Endodermal cell (in vitro differentiated cells): ENCODE measurements around the gene EHD4. TPM values are rescaled to one million over a fixed set of nuclear protein-coding genes. Genes with fewer than 3 reads are reported as not detected.

Source experiments
- DNase-seq: peaks from one replicate; pipeline ENCODE4 v3.0.0-alpha.2; 2017
- H3K27ac ChIP-seq: 2 replicates; pipeline ENCODE4 v1.5.1; 2013; ENCODE audit warnings: mild to moderate bottlenecking, low read depth, low read length, moderate library complexity
- H3K27me3 ChIP-seq: 2 replicates; pipeline ENCODE4 v1.6.1; 2013; ENCODE audit warnings: mild to moderate bottlenecking, low read length, moderate library complexity; ENCODE audit not compliant: insufficient read depth, control insufficient read depth, poor library complexity, severe bottlenecking
- H3K36me3 ChIP-seq: 2 replicates; pipeline ENCODE4 v1.7.0; 2013; ENCODE audit warnings: mild to moderate bottlenecking, low read length, moderate library complexity; ENCODE audit not compliant: control insufficient read depth, insufficient read depth
- H3K4me1 ChIP-seq: one replicate; pipeline ENCODE4 v1.7.0; 2013; ENCODE audit warnings: low read length; ENCODE audit not compliant: control insufficient read depth, insufficient read depth
- H3K4me3 ChIP-seq: 2 replicates; pipeline ENCODE4 v1.5.1; 2013; ENCODE audit warnings: mild to moderate bottlenecking, low read length, moderate library complexity
- H3K9ac ChIP-seq: 2 replicates; pipeline ENCODE4 v1.6.1; 2013; ENCODE audit warnings: mild to moderate bottlenecking, low read length, moderate library complexity; ENCODE audit not compliant: poor library complexity, severe bottlenecking; ENCODE audit errors: extremely low read depth
- H3K9me3 ChIP-seq: 2 replicates; pipeline ENCODE4 v1.6.1; 2013; ENCODE audit warnings: mild to moderate bottlenecking, low read length, moderate library complexity; ENCODE audit not compliant: control insufficient read depth
- H3K27ac Mint-ChIP-seq: 2 replicates; pipeline ENCODE4 v1.8.0; 2020; ENCODE audit warnings: mixed read lengths
- H3K27me3 Mint-ChIP-seq: 2 replicates; pipeline ENCODE4 v1.8.0; 2021; ENCODE audit warnings: mild to moderate bottlenecking, mixed read lengths; ENCODE audit not compliant: insufficient read depth
- H3K36me3 Mint-ChIP-seq: 2 replicates; pipeline ENCODE4 v1.8.0; 2020; ENCODE audit warnings: low read depth, mixed read lengths
- H3K4me1 Mint-ChIP-seq: 2 replicates; pipeline ENCODE4 v1.8.0; 2020; ENCODE audit warnings: mixed read lengths
- H3K4me3 Mint-ChIP-seq: 2 replicates; pipeline ENCODE4 v1.8.0; 2020; ENCODE audit warnings: mild to moderate bottlenecking, moderate library complexity, mixed read lengths
- H3K9me3 Mint-ChIP-seq: 2 replicates; pipeline ENCODE4 v1.8.0; 2020; ENCODE audit warnings: mild to moderate bottlenecking, mixed read lengths
- WGBS, 2 experiments: methylation state at CpG; one replicate each; pipeline versions ENCODE4 v1.1.5 to v1.1.7; 2013; ENCODE audit warnings: missing lambda C conversion rate in 2 of 2, mixed read lengths in 1 of 2; ENCODE audit not compliant: insufficient coverage in 1 of 2, insufficient read length in 1 of 2; 5-methylcytosine and 5-hydroxymethylcytosine counted together
- total RNA-seq, 2 donors: library from RNA; stranded (reverse); fragmentation: NEBNext Ultra II Directional in 1 of 2; extraction: Animal tissue kit (Norgen Biotek cat#: 25700) in 1 of 2; gene quantifications; 2 replicates in 1 of 2; 3 replicates in 1 of 2; pipeline ENCODE4 v1.2.1, GENCODE V29; 2021
- TF ChIP-seq, protein P1 (sequence below): fragments of 200-600 bp; sonication (generic); conservative IDR thresholded peaks from 2 replicates; pipeline ENCODE4 v1.5.0; 2021; ENCODE audit warnings: antibody characterized with exemption, mild to moderate bottlenecking

EHD4 gene
- total RNA-seq, 2 donors from 2014 or later = 16.9 to 17.3 TPM

GRCh38 chr15:41887893-41888292 lies 84.5 kb downstream of the EHD4 start:
- DNase-seq = no peak
- Histone ChIP-seq H3K9me3 (no peaks in the 10 kb centered on the region), H3K9ac (no peak overlapping the region), H3K27me3 (peaks cover 7% of the 10 kb centered on the region), H3K36me3 (no peaks in the 10 kb centered on the region), H3K27ac (no peak overlapping the region), H3K4me1 (peaks cover 18% of the 10 kb centered on the region), H3K4me3 (no peak overlapping the region)
- H3K27me3 Mint-ChIP-seq = peaks cover 13% of the 10 kb centered on the region
- H3K36me3 Mint-ChIP-seq = no peaks in the 10 kb centered on the region
- H3K27ac Mint-ChIP-seq = no peak overlapping the region
- peaks cover 24% of the 10 kb centered on the region for H3K4me1 Mint-ChIP-seq
- 92 to 100% methylated on average over 7 to 9 of the region's 9 CpGs for WGBS, 2 experiments
- H3K4me3 Mint-ChIP-seq = no peak overlapping the region
- TF ChIP-seq, protein P1, sequence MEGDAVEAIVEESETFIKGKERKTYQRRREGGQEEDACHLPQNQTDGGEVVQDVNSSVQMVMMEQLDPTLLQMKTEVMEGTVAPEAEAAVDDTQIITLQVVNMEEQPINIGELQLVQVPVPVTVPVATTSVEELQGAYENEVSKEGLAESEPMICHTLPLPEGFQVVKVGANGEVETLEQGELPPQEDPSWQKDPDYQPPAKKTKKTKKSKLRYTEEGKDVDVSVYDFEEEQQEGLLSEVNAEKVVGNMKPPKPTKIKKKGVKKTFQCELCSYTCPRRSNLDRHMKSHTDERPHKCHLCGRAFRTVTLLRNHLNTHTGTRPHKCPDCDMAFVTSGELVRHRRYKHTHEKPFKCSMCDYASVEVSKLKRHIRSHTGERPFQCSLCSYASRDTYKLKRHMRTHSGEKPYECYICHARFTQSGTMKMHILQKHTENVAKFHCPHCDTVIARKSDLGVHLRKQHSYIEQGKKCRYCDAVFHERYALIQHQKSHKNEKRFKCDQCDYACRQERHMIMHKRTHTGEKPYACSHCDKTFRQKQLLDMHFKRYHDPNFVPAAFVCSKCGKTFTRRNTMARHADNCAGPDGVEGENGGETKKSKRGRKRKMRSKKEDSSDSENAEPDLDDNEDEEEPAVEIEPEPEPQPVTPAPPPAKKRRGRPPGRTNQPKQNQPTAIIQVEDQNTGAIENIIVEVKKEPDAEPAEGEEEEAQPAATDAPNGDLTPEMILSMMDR = no peak
- no peaks in the 10 kb centered on the region for H3K9me3 Mint-ChIP-seq

DNA sequence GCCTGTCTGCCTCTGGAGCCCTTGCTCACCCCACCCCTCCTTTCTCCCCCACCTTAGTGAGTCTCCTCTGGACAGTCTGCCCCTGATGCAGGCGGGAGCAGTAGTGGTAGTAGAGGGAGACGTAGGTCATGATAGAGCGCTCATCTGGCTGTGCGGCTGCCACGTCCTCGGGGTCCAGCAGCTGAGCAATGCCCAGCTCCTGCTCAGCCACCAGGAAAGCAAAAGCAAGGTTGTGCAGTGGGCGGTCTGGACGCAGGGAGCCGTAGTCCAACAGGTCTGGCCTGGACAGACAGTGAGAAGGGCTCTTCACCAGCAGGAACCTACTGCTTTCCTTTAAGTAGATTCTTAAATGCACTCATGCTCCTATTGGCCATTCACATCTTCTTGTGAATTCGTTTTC lies 85.2 kb downstream of the EHD4 start:
- no peak overlapping the region for H3K27ac Mint-ChIP-seq
- H3K4me3 ChIP-seq = no peak overlapping the region
- peaks cover 14% of the 10 kb centered on the region for H3K27me3 ChIP-seq
- 89 to 94% methylated on average over 4 to 10 of the region's 10 CpGs for WGBS, 2 experiments
- H3K9me3 Mint-ChIP-seq = no peaks in the 10 kb centered on the region
- no peaks in the 10 kb centered on the region for H3K36me3 ChIP-seq
- no peak for DNase-seq
- TF ChIP-seq, protein P1 = no peak
- no peaks in the 10 kb centered on the region for H3K9me3 ChIP-seq
- H3K36me3 Mint-ChIP-seq = no peaks in the 10 kb centered on the region
- no peak overlapping the region for H3K4me3 Mint-ChIP-seq
- H3K4me1 ChIP-seq = peaks cover 18% of the 10 kb centered on the region
- peaks cover 19% of the 10 kb centered on the region for H3K4me1 Mint-ChIP-seq
- H3K27ac ChIP-seq = no peak overlapping the region
- H3K27me3 Mint-ChIP-seq = peaks cover 20% of the 10 kb centered on the region
- no peak overlapping the region for H3K9ac ChIP-seq

GRCh38 chr15:41886741-41887140 lies 85.6 kb downstream of the EHD4 start:
- Histone ChIP-seq H3K27me3 (peaks cover 16% of the 10 kb centered on the region), H3K4me1 (peaks cover 16% of the 10 kb centered on the region), H3K9ac (no peak overlapping the region), H3K4me3 (no peak overlapping the region), H3K9me3 (no peaks in the 10 kb centered on the region), H3K36me3 (no peaks in the 10 kb centered on the region), H3K27ac (no peak overlapping the region)
- H3K4me1 Mint-ChIP-seq = peaks cover 16% of the 10 kb centered on the region
- no peak for DNase-seq
- TF ChIP-seq, protein P1 = no peak
- no peaks in the 10 kb centered on the region for H3K9me3 Mint-ChIP-seq
- no peak overlapping the region for H3K27ac Mint-ChIP-seq
- H3K36me3 Mint-ChIP-seq = no peaks in the 10 kb centered on the region
- peaks cover 20% of the 10 kb centered on the region for H3K27me3 Mint-ChIP-seq
- no peak overlapping the region for H3K4me3 Mint-ChIP-seq
- WGBS, 2 experiments = 64 to 83% methylated on average over 4 to 7 of the region's 7 CpGs
